Endothelial cell of umbilical vein (primary cell): ENCODE measurements around the gene SLIT1. TPM values are rescaled to one million over a fixed set of nuclear protein-coding genes. Genes with fewer than 3 reads are reported as not detected.

Experiments used
- BruUV-seq: library from RNA; stranded (reverse); fragments of 400-500 nt; replicated peaks from 2 replicates; lab custom pipeline; 2021; lab: Mats Ljungman, UMichigan
- CTCF ChIA-PET: fragments of 300-600, 350-600 bp; sonication (Branson Sonifier 250); formaldehyde crosslinking; loops from one replicate; lab custom pipeline; 2021; ENCODE audit warnings: antibody characterized with exemption, inconsistent platforms; lab: Charles Lee
- POLR2A ChIA-PET: fragments of 300-600, 350-600 bp; sonication (Branson Sonifier 250); formaldehyde crosslinking; loops from one replicate; lab custom pipeline; 2021; ENCODE audit warnings: antibody characterized with exemption, inconsistent platforms; lab: Charles Lee
- DNase-seq: peaks from one replicate; pipeline ENCODE4 v3.0.0-alpha.2; 2011; ENCODE audit warnings: low read depth, low spot score
- FAIRE-seq: peaks from 2 replicates; lab custom pipeline; 2011; peaks lifted over from hg19 to GRCh38; lab: Jason Lieb, UNC
- H2AFZ ChIP-seq: 2 replicates; pipeline ENCODE4 v1.6.0; 2012; ENCODE audit warnings: low read depth, low read length, control low read depth, inconsistent platforms
- H3K27ac ChIP-seq: 2 replicates; pipeline ENCODE4 v1.5.1; 2011; ENCODE audit warnings: low read depth, mild to moderate bottlenecking, control low read depth, low read length, moderate library complexity; ENCODE audit not compliant: insufficient read depth
- H3K27me3 ChIP-seq, 2 experiments: 2 replicates each; pipeline versions ENCODE4 v1.6.0 to v1.6.1; 2011; ENCODE audit warnings: low read length in 2 of 2, mixed read lengths in 1 of 2; ENCODE audit not compliant: control insufficient read depth in 2 of 2, insufficient read depth in 2 of 2
- H3K36me3 ChIP-seq, 2 experiments: 2 replicates in 1 of 2; 3 replicates in 1 of 2; pipeline ENCODE4 v1.5.1; 2011; ENCODE audit warnings: low read length in 2 of 2, mild to moderate bottlenecking in 1 of 2, moderate library complexity in 1 of 2; ENCODE audit not compliant: control insufficient read depth in 2 of 2, insufficient read depth in 2 of 2; ENCODE audit errors: extremely low read depth in 1 of 2
- H3K4me1 ChIP-seq: 3 replicates; pipeline ENCODE4 v1.5.1; 2011; ENCODE audit warnings: mild to moderate bottlenecking, low read length; ENCODE audit not compliant: control insufficient read depth, insufficient read depth; ENCODE audit errors: extremely low read depth
- H3K4me2 ChIP-seq: 2 replicates; pipeline ENCODE4 v1.6.1; 2011; ENCODE audit warnings: low read length, control low read depth, mixed read lengths; ENCODE audit not compliant: insufficient read depth
- H3K4me3 ChIP-seq, 3 experiments: fragments of 200-600 bp in 1 of 3; sonication (generic), shearing (Covaris generic) in 1 of 3; replicated peaks in 1 of 3; 2 replicates each; pipeline ENCODE4 v1.5.1; 2011 to 2016; ENCODE audit warnings: control low read depth in 3 of 3, low read length in 3 of 3, mild to moderate bottlenecking in 2 of 3, inconsistent platforms in 1 of 3, low read depth in 1 of 3, moderate library complexity in 1 of 3; ENCODE audit not compliant: insufficient read depth in 1 of 3
- H3K79me2 ChIP-seq: 2 replicates; pipeline ENCODE4 v1.6.0; 2012; ENCODE audit warnings: low read length, inconsistent platforms; ENCODE audit not compliant: control insufficient read depth, insufficient read depth
- H3K9ac ChIP-seq: replicated peaks from 2 replicates; pipeline ENCODE3; 2011; ENCODE audit warnings: low read length, control low read depth; ENCODE audit not compliant: insufficient read depth; ENCODE audit errors: extremely low read depth
- H3K9me1 ChIP-seq: replicated peaks from 3 replicates; pipeline ENCODE4 v1.6.0; 2011; ENCODE audit warnings: mild to moderate bottlenecking, low read length; ENCODE audit not compliant: control insufficient read depth, insufficient read depth; ENCODE audit errors: extremely low read depth
- H3K9me3 ChIP-seq: replicated peaks from 2 replicates; pipeline ENCODE4 v1.5.1; 2012; ENCODE audit warnings: low read length, inconsistent platforms; ENCODE audit not compliant: control insufficient read depth, insufficient read depth
- H4K20me1 ChIP-seq: replicated peaks from 2 replicates; pipeline ENCODE3; 2011; ENCODE audit warnings: mild to moderate bottlenecking, low read length; ENCODE audit not compliant: control insufficient read depth, insufficient read depth; ENCODE audit errors: extremely low read depth
- EZH2 ChIP-seq: IDR thresholded peaks from 2 replicates; pipeline ENCODE4 v1.6.1; 2012; ENCODE audit warnings: borderline replicate concordance, low read depth, mild to moderate bottlenecking, moderate library complexity, low read length, inconsistent platforms; ENCODE audit not compliant: severe bottlenecking
- FOS ChIP-seq: IDR thresholded peaks from 2 replicates; pipeline ENCODE4 v1.6.1; 2011; ENCODE audit warnings: mild to moderate bottlenecking, low read length, moderate library complexity, borderline replicate concordance; ENCODE audit not compliant: insufficient read depth
- GATA2 ChIP-seq: IDR thresholded peaks from 2 replicates; pipeline ENCODE4 v1.7.0; 2011; ENCODE audit warnings: low read depth, mild to moderate bottlenecking, moderate library complexity, mixed read lengths, low read length; ENCODE audit not compliant: insufficient read length, insufficient read depth
- JUN ChIP-seq: IDR thresholded peaks from 2 replicates; pipeline ENCODE4 v1.6.1; 2011; ENCODE audit warnings: borderline replicate concordance, low read depth; ENCODE audit not compliant: insufficient read length, insufficient read depth
- MAX ChIP-seq: IDR thresholded peaks from 2 replicates; pipeline ENCODE4 v1.6.1; 2011; ENCODE audit not compliant: insufficient read depth, insufficient read length
- MYC ChIP-seq: IDR thresholded peaks from one replicate; pipeline ENCODE4 v1.6.1; 2011; ENCODE audit warnings: mild to moderate bottlenecking, low read depth, low read length
- POLR2A ChIP-seq: IDR thresholded peaks from 2 replicates; pipeline ENCODE4 v1.6.1; 2012; ENCODE audit warnings: low read depth, mild to moderate bottlenecking, control low read depth, low read length
- POLR2AphosphoS5 ChIP-seq: IDR thresholded peaks from 2 replicates; pipeline ENCODE4 v1.6.1; 2012; ENCODE audit warnings: low read depth, mild to moderate bottlenecking, control low read depth, low read length, moderate library complexity; ENCODE audit not compliant: insufficient read depth
- dilution Hi-C: fragments of 300-500 bp; cut with MboI; formaldehyde crosslinking; loops from one replicate; pipeline ENCODE4 v1.15.0; 2019; ENCODE audit warnings: low sequenced_read_pairs; ENCODE audit not compliant: extremely low pct_ligation_motif_present
- intact Hi-C: fragments of 100-400 bp; cut with micrococcal nuclease; formaldehyde crosslinking; loops from one replicate; pipeline ENCODE4 v1.10.0; 2022
- polyA plus RNA-seq, 4 experiments: library from polyadenylated mRNA; depleted of rRNA in 3 of 4; stranded (reverse) in 3 of 4; unstranded in 1 of 4; fragments of >200 nt; gene quantifications; 2 replicates each; pipeline versions ENCODE4 v1.2.1 to v1.2.3, GENCODE V29; 2011 to 2012; ENCODE audit warnings: missing spikeins in 1 of 4
- total RNA-seq: library from RNA; stranded (reverse); gene quantifications from 2 replicates; pipeline ENCODE4 v1.2.3, GENCODE V29; 2021
- TF ChIP-seq, protein P1 (sequence below), 2 donors: IDR thresholded peaks; 1 replicate in 1 of 2; 2 replicates in 1 of 2; pipeline ENCODE4 v1.5.1; 2011; ENCODE audit warnings: low read length in 2 of 2, mild to moderate bottlenecking in 2 of 2, moderate library complexity in 2 of 2, control low read depth in 1 of 2, inconsistent platforms in 1 of 2, low read depth in 1 of 2; ENCODE audit not compliant: insufficient read depth in 1 of 2; ENCODE audit errors: extremely low read depth in 1 of 2

Gene SLIT1
- total and polyA plus RNA-seq, 2 donors (not counting 3 experiments of a cell fraction or from before 2014, with no cell fraction given) = 0.04 to 0.20 TPM

- intact Hi-C loops = no loop called here
- no peak overlapping the region for H3K27ac ChIP-seq
- no peaks in the 10 kb centered on the region for H3K79me2 ChIP-seq
- no peak overlapping the region for H3K4me3 ChIP-seq
- no peak overlapping the region for H3K9ac ChIP-seq
- no peaks in the 10 kb centered on the region for H3K9me1 ChIP-seq
- H3K36me3 ChIP-seq = no peaks in the 10 kb centered on the region
- CTCF ChIA-PET = interaction anchor here (1.1 to 3.5 kb wide), 6 partner anchors 10 to 176 kb away, joined by 3 to 18 read pairs (median 10); no protein-coding TSS in a partner anchor
- DNase-seq (no peak), FAIRE-seq (no peak)
- H3K9me3 ChIP-seq = no peaks in the 10 kb centered on the region
- H3K4me1 ChIP-seq = no peaks in the 10 kb centered on the region
- no peak overlapping the region for H3K4me2 ChIP-seq
- TF ChIP-seq EZH2 = no peak
- TF ChIP-seq POLR2A = no peak
- TF ChIP-seq FOS = no peak
- TF ChIP-seq, protein P1, sequence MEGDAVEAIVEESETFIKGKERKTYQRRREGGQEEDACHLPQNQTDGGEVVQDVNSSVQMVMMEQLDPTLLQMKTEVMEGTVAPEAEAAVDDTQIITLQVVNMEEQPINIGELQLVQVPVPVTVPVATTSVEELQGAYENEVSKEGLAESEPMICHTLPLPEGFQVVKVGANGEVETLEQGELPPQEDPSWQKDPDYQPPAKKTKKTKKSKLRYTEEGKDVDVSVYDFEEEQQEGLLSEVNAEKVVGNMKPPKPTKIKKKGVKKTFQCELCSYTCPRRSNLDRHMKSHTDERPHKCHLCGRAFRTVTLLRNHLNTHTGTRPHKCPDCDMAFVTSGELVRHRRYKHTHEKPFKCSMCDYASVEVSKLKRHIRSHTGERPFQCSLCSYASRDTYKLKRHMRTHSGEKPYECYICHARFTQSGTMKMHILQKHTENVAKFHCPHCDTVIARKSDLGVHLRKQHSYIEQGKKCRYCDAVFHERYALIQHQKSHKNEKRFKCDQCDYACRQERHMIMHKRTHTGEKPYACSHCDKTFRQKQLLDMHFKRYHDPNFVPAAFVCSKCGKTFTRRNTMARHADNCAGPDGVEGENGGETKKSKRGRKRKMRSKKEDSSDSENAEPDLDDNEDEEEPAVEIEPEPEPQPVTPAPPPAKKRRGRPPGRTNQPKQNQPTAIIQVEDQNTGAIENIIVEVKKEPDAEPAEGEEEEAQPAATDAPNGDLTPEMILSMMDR (IDR thresholded peaks at IDR 0.05; ENCODE audit: extremely low read depth in 1 of 2, insufficient read depth in 1 of 2, low read depth in 1 of 2, low read length in 2 of 2) = no peak
- TF ChIP-seq MAX = no peak
- TF ChIP-seq JUN = no peak
- TF ChIP-seq MYC = no peak
- TF ChIP-seq POLR2AphosphoS5 = no peak
- TF ChIP-seq GATA2 = no peak
- POLR2A ChIA-PET = no interaction called here
- no peaks in the 10 kb centered on the region for H4K20me1 ChIP-seq
- dilution Hi-C loops = no loop called here
- BruUV-seq = no TSS peak
- H2AFZ ChIP-seq = no peak overlapping the region
- peaks cover 0 to 1% of the 10 kb centered on the region in 2 experiments for H3K27me3 ChIP-seq
These were observed 126.5 kb downstream of the SLIT1 start for GRCh38 chr10:97059006-97059871.
